Measurements from ENCODE around the gene PHF21B. TPM values are rescaled to one million over a fixed set of nuclear protein-coding genes. Genes with fewer than 3 reads are reported as not detected.

Gene PHF21B
- total RNA-seq, 1 donor from 2014 or later: 3.9 TPM

GRCh38 chr22:44842417-44842816 is 167.4 kb downstream of the PHF21B start:
- no peak for DNase-seq (ENCODE audit: low spot score)

DNA sequence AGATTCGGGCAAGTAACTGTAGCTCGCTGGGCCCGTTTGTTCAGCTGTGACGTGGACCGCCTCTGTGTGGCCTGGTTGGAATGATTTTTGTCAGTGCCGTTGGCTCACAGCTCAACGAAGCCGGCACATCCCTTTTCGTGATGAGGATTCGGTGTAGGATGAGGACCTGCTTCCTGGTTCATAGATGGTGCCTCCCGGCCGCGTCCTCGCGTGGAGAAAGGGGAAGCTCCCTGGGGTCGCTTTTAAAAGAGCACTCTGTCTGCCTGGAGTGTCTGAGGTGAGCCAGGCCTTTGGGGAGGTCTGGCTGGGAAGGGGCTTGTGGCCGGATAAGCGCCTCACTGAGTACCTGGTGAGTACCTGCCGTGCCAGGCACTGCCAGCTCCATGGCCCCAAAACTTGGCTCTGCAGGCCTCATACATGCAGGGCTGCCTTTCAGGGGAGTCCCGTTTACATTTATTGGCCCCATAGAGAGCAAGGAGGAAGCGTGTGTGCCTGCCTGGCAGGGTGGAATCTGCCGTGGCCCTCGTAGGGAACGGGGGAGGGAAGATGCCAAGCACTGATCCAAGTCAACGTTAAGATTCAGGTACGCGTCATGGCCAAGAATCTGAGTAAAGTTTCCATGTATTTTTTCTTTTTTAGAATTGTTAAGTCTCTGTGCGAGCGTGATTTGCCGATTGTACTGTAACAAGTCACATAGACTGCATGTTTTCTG is 169.0 kb downstream of the PHF21B start:
- DNase-seq (ENCODE audit: low spot score): no peak

DNA sequence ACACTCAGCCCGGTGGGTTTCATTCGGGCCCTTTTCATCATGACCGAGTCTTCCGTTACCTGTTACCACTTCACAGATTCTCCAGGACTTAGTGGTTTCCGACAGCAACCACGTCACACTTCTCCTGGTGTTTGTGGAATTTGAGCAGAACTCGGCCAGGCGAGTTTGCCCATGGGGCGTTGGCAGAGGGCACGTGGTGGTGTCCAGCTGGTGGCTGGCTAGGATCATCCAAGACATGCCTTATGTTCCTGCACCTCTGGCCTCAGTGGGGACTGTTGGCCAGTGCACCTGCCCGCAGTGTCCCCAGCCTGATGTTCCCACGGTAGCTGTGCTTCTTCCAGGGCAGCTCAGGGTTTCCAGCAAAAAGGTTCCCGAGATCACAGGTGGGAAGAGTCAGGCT is 170.1 kb downstream of the PHF21B start:
- no peak for DNase-seq (ENCODE audit: low spot score)

- DNase-seq (ENCODE audit: low spot score): no peak
Observed at GRCh38 chr22:44839061-44839460, 170.7 kb downstream of the PHF21B start.

DNA sequence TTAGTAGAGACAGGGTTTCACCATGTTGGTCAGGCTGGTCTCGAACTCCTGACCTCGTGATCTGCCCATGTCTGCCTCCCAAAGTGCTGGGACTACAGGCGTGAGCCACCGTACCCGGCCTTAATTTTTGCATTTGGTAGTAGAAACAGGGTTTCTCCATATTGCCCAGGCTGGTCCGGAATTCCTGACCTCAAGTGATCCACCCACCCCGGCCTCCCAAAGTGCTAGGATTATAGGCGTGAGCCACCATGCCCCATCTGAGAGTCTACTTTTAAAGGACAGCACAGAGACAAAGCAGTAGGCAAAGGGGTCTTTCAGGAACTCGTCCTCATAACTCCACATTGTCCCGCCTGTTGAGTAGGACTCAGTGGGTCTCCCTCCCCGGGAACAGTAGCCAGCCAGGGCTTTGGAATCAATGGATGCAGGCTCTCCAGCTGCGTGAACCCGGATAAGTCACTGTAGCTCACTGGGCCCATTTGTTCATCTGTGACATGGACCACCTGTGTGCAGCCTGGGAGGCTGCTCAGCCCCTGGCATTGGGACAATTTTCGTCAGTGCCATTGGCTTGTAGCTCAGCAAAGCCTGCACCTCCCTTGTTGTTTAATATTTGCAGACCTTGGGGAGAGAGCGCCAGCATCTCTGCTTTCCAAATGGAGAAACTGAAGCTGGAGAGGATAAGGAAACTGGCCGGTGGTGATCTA is 171.3 kb downstream of the PHF21B start:
- DNase-seq (ENCODE audit: low spot score): no peak

DNA sequence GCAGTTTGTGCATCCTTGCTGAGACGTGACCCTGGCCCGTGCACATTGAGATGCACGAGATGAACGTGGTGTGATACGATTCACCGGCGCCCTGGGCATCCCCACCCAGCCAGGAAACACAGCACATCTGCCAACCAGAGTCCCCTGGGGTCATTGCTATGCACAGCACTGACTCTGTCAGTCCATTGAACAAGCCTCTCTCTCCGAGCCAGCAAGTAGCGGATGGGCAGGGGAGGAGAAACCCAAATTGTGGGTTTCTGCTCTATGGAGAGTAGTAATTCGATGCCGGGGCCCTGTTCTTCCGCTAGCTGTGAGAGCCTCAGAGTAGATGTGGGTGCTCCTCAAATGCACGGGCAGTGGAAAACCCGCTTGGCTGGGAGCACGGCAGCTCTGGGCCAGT is 172.3 kb downstream of the PHF21B start:
- DNase-seq (ENCODE audit: low spot score): no peak

GRCh38 chr22:44834065-44834464 is 175.7 kb downstream of the PHF21B start:
- no peak for DNase-seq (ENCODE audit: low spot score)

- DNase-seq (ENCODE audit: low spot score): no peak
Observed at GRCh38 chr22:44831885-44832284, 177.9 kb downstream of the PHF21B start.

Other genes starting within 250 kb of the PHF21B start
- gene NUP50, start 153.9 kb upstream of the PHF21B start, total RNA-seq: 71.0 TPM
- 79.2 TPM for gene KIAA0930, start 230.9 kb upstream of the PHF21B start, total RNA-seq

Data from ureter (tissue), 1 donor.